Measurements from ENCODE around the gene CHST11. TPM values are rescaled to one million over a fixed set of nuclear protein-coding genes. Genes with fewer than 3 reads are reported as not detected.

Gene CHST11
- total RNA-seq, 1 donor from 2014 or later: 44.3 TPM

- TF ChIP-seq CTCF (conservative IDR thresholded peaks at IDR 0.05; ENCODE audit: low read depth, low read length): no peak
Observed at GRCh38 chr12:104681012-104681690, 224.4 kb downstream of the CHST11 start.

GRCh38 chr12:104682790-104683279 is 226.1 kb downstream of the CHST11 start:
- TF ChIP-seq CTCF (conservative IDR thresholded peaks at IDR 0.05; ENCODE audit: low read depth, low read length): no peak
- no peak for DNase-seq (ENCODE audit: low read depth)
- H3K4me3 ChIP-seq (ENCODE audit: low read depth, low read length): no peak overlapping the region

More at GRCh38 chr12:104681012-104681690, 224.4 kb downstream of the CHST11 start:
- no peak for DNase-seq (ENCODE audit: low read depth)
- H3K4me3 ChIP-seq (ENCODE audit: low read depth, low read length): no peak overlapping the region

- TF ChIP-seq CTCF (conservative IDR thresholded peaks at IDR 0.05; ENCODE audit: low read depth, low read length): no peak
- no peak for DNase-seq (ENCODE audit: low read depth)
- no peak overlapping the region for H3K4me3 ChIP-seq (ENCODE audit: low read depth, low read length)
Observed at GRCh38 chr12:104683831-104684503, 227.2 kb downstream of the CHST11 start.

GRCh38 chr12:104684884-104685283 is 228.1 kb downstream of the CHST11 start:
- no peak overlapping the region for H3K4me3 ChIP-seq (ENCODE audit: low read depth, low read length)
- TF ChIP-seq CTCF (conservative IDR thresholded peaks at IDR 0.05; ENCODE audit: low read depth, low read length): no peak
- DNase-seq (ENCODE audit: low read depth): no peak

GRCh38 chr12:104685366-104685765 is 228.6 kb downstream of the CHST11 start:
- no peak for TF ChIP-seq CTCF (conservative IDR thresholded peaks at IDR 0.05; ENCODE audit: low read depth, low read length)
- no peak overlapping the region for H3K4me3 ChIP-seq (ENCODE audit: low read depth, low read length)
- DNase-seq (ENCODE audit: low read depth): no peak

GRCh38 chr12:104686196-104686595 is 229.4 kb downstream of the CHST11 start:
- no peak overlapping the region for H3K4me3 ChIP-seq (ENCODE audit: low read depth, low read length)
- peak; percentile 71 for DNase-seq (ENCODE audit: low read depth)
- TF ChIP-seq CTCF (conservative IDR thresholded peaks at IDR 0.05; ENCODE audit: low read depth, low read length): no peak
